A549 (cell line): ENCODE data around the gene SOX8. TPM values are rescaled to one million over a fixed set of nuclear protein-coding genes. Genes with fewer than 3 reads are reported as not detected.

Experiments used
- ATAC-seq, 2 experiments: fragments of 200-7000 bp in 1 of 2; fragments of >200 bp in 1 of 2; cut with Nextera tagmentation in 1 of 2; cut with Tn5 transposase in 1 of 2; 3 replicates each; pipeline versions ENCODE4 v1.8.0 to v1.9.1; 2018 to 2020; ENCODE audit warnings: mild to moderate bottlenecking in 1 of 2, moderate library complexity in 1 of 2
- CTCF ChIA-PET: fragments of 300-600 bp; sonication (Branson Sonifier 250); formaldehyde crosslinking; extraction: SDS; loops from one replicate; lab custom pipeline; 2021; ENCODE audit warnings: antibody characterized with exemption, inconsistent platforms; lab: Yijun Ruan, JAX
- POLR2A ChIA-PET: fragments of 350-600 bp; formaldehyde crosslinking; extraction: SDS; loops from one replicate; lab custom pipeline; 2021; ENCODE audit warnings: antibody characterized with exemption, inconsistent platforms; lab: Yijun Ruan, JAX
- DNase-seq, 2 experiments: peaks; one replicate each; pipeline versions ENCODE4 v3.0.0 to v3.0.0-alpha.2; 2011 to 2016; ENCODE audit warnings: low read depth in 1 of 2, low spot score in 1 of 2
- FAIRE-seq: peaks from 2 replicates; lab custom pipeline; 2011; peaks lifted over from hg19 to GRCh38; lab: Jason Lieb, UNC
- H3K27ac ChIP-seq, 2 experiments: fragments of >200 bp; sonication (Bioruptor Twin); formaldehyde crosslinking; 3 replicates each; pipeline ENCODE4 v1.5.1; 2016 to 2017
- H3K4me1 ChIP-seq: fragments of >200 bp; sonication (Bioruptor Twin); formaldehyde crosslinking; 3 replicates; pipeline ENCODE4 v1.6.1; 2016
- H3K4me2 ChIP-seq: fragments of >200 bp; sonication (Bioruptor Twin); formaldehyde crosslinking; 3 replicates; pipeline ENCODE4 v1.6.1; 2016
- H3K4me3 ChIP-seq: fragments of >200 bp; sonication (Bioruptor Twin); formaldehyde crosslinking; 3 replicates; pipeline ENCODE4 v1.5.1; 2016
- H3K9me3 ChIP-seq: fragments of >200 bp; sonication (Bioruptor Twin); formaldehyde crosslinking; 3 replicates; pipeline ENCODE4 v1.6.1; 2016
- BHLHE40 ChIP-seq: IDR thresholded peaks from 2 replicates; pipeline ENCODE4 v1.6.1; 2012; ENCODE audit warnings: low read depth, low read length, inconsistent platforms
- CBX8 ChIP-seq: fragments of 200-600 bp; sonication (generic); IDR thresholded peaks from 2 replicates; pipeline ENCODE4 v1.6.1; 2016
- CEBPB ChIP-seq, 2 experiments: fragments of >200 bp in 1 of 2; sonication (Bioruptor Twin) in 1 of 2; formaldehyde crosslinking in 1 of 2; IDR thresholded peaks; 2 replicates each; pipeline ENCODE4 v1.6.1; 2012 to 2016
- CHD2 ChIP-seq: fragments of 150-350 bp; IDR thresholded peaks from 2 replicates; pipeline ENCODE4 v1.6.1; 2014; ENCODE audit warnings: low read length; ENCODE audit not compliant: partially characterized antibody
- EHMT2 ChIP-seq: fragments of 200-600 bp; sonication (generic); IDR thresholded peaks from 2 replicates; pipeline ENCODE4 v1.6.1; 2016; ENCODE audit warnings: antibody characterized with exemption, low read depth, mild to moderate bottlenecking, moderate library complexity
- FOSL2 ChIP-seq, 2 experiments: fragments of 450-650 bp in 1 of 2; fragments of >200 bp in 1 of 2; sonication (Bioruptor Twin) in 1 of 2; formaldehyde crosslinking; IDR thresholded peaks; 2 replicates each; pipeline versions ENCODE4 v1.5.0 to v1.6.1; 2016 to 2020; ENCODE audit warnings: mild to moderate bottlenecking in 1 of 2, moderate library complexity in 1 of 2
- FOXS1 ChIP-seq: fragments of 250-450 bp; sonication (Bioruptor Pico); IDR thresholded peaks from 2 replicates; pipeline ENCODE4 v1.5.0; 2020; ENCODE audit warnings: mild to moderate bottlenecking, moderate library complexity
- HDAC2 ChIP-seq: fragments of 200-600 bp; sonication (generic); IDR thresholded peaks from 2 replicates; pipeline ENCODE4 v1.6.1; 2016
- HOXA7 ChIP-seq: fragments of 250-450 bp; sonication (Bioruptor Pico); IDR thresholded peaks from 2 replicates; pipeline ENCODE4 v1.5.0; 2020; ENCODE audit warnings: mild to moderate bottlenecking, moderate library complexity
- HOXB13 ChIP-seq: fragments of 250-450 bp; sonication (Bioruptor Pico); IDR thresholded peaks from 2 replicates; pipeline ENCODE4 v1.5.0; 2020; ENCODE audit warnings: low read depth, mild to moderate bottlenecking, moderate library complexity
- HOXB5 ChIP-seq: fragments of 250-450 bp; sonication (Bioruptor Pico); IDR thresholded peaks from 2 replicates; pipeline ENCODE4 v1.5.0; 2020; ENCODE audit warnings: mild to moderate bottlenecking, moderate library complexity
- JUN ChIP-seq, 2 experiments: fragments of >200 bp; sonication (Bioruptor Twin); formaldehyde crosslinking; IDR thresholded peaks; 2 replicates in 1 of 2; 3 replicates in 1 of 2; pipeline ENCODE4 v1.6.1; 2016 to 2017
- KDM1A ChIP-seq: fragments of 200-600 bp; sonication (generic); IDR thresholded peaks from 2 replicates; pipeline ENCODE4 v1.6.1; 2016; ENCODE audit warnings: low read depth, mild to moderate bottlenecking
- KDM5A ChIP-seq: fragments of 200-600 bp; sonication (generic); IDR thresholded peaks from 2 replicates; pipeline ENCODE4 v1.6.1; 2016; ENCODE audit warnings: antibody characterized with exemption, mild to moderate bottlenecking
- MAZ ChIP-seq: fragments of 150-350 bp; IDR thresholded peaks from 2 replicates; pipeline ENCODE4 v1.6.1; 2014; ENCODE audit warnings: antibody characterized with exemption, low read depth, low read length, borderline replicate concordance
- NPAS2 ChIP-seq: fragments of 250-450 bp; sonication (Bioruptor Pico); IDR thresholded peaks from 2 replicates; pipeline ENCODE4 v1.8.0; 2022; ENCODE audit warnings: mild to moderate bottlenecking, moderate library complexity, borderline replicate concordance
- POLR2A ChIP-seq: IDR thresholded peaks from 2 replicates; pipeline ENCODE4 v1.6.1; 2012; ENCODE audit warnings: mild to moderate bottlenecking, low read length
- RARB ChIP-seq: fragments of 250-450 bp; sonication (Bioruptor Pico); IDR thresholded peaks from 2 replicates; pipeline ENCODE4 v1.8.0; 2021; ENCODE audit warnings: mild to moderate bottlenecking, moderate library complexity
- RFX5 ChIP-seq: fragments of 450-650 bp; IDR thresholded peaks from 2 replicates; pipeline ENCODE4 v1.7.1; 2014; ENCODE audit warnings: antibody characterized with exemption, mild to moderate bottlenecking, moderate library complexity
- SMC3 ChIP-seq: fragments of >200 bp; sonication (Bioruptor Twin); formaldehyde crosslinking; IDR thresholded peaks from 3 replicates; pipeline ENCODE4 v1.6.1; 2018; ENCODE audit warnings: inconsistent platforms
- TFCP2L1 ChIP-seq: fragments of 250-450 bp; sonication (Bioruptor Pico); IDR thresholded peaks from 2 replicates; pipeline ENCODE4 v1.5.0; 2021; ENCODE audit warnings: mild to moderate bottlenecking
- ZC3H11A ChIP-seq: fragments of 450-650 bp; IDR thresholded peaks from 2 replicates; pipeline ENCODE4 v1.6.1; 2014; ENCODE audit warnings: antibody characterized with exemption, mild to moderate bottlenecking
- ZFP36 ChIP-seq: fragments of 450-650 bp; IDR thresholded peaks from 2 replicates; pipeline ENCODE4 v1.6.1; 2014; ENCODE audit warnings: borderline replicate concordance; ENCODE audit not compliant: partially characterized antibody
- ZNF302 ChIP-seq: fragments of 250-450 bp; sonication (Bioruptor Pico); IDR thresholded peaks from 2 replicates; pipeline ENCODE4 v1.9.0; 2021; ENCODE audit warnings: inconsistent platforms, mild to moderate bottlenecking, moderate library complexity
- WGBS: methylation state at CpG from one replicate; pipeline ENCODE4 v1.1.6; 2017; ENCODE audit errors: missing lambda C conversion rate; 5-methylcytosine and 5-hydroxymethylcytosine counted together
- polyA plus RNA-seq, 4 experiments: library from polyadenylated mRNA; depleted of rRNA in 3 of 4; stranded (reverse); fragments of >200 nt; fragmentation: RNase III in 1 of 4; extraction: RNeasy Plus Mini Kit Qiagen cat#74134 plus additional on column Dnase treatment in 1 of 4; gene quantifications; 2 replicates in 3 of 4; 3 replicates in 1 of 4; pipeline ENCODE4 v1.2.3, GENCODE V29; 2011 to 2017
- TF ChIP-seq, protein P1 (sequence below): fragments of >200 bp; sonication (Bioruptor Twin); formaldehyde crosslinking; IDR thresholded peaks from 3 replicates; pipeline ENCODE4 v1.5.1; 2016
- TF ChIP-seq, protein P2 (sequence below): fragments of >200 bp; sonication (Bioruptor Twin); formaldehyde crosslinking; IDR thresholded peaks from 3 replicates; pipeline ENCODE4 v1.6.1; 2016
- TF ChIP-seq, protein P3 (sequence below): fragments of 200-600 bp; sonication (generic); IDR thresholded peaks from 2 replicates; pipeline ENCODE4 v1.6.1; 2016; ENCODE audit warnings: antibody characterized with exemption, mild to moderate bottlenecking, moderate library complexity
- TF ChIP-seq, protein P4 (sequence below): IDR thresholded peaks from 2 replicates; pipeline ENCODE4 v1.6.1; 2012; ENCODE audit warnings: low read depth, borderline replicate concordance
- TF ChIP-seq, protein P5 (sequence below): fragments of >200 bp; sonication (Bioruptor Twin); formaldehyde crosslinking; IDR thresholded peaks from 2 replicates; pipeline ENCODE4 v1.6.1; 2016
- TF ChIP-seq, protein P6 (sequence below): IDR thresholded peaks from 2 replicates; pipeline ENCODE4 v1.6.1; 2012

The SOX8 gene
- polyA plus RNA-seq, 2 of the 4 experiments (the other 2 are of a cell fraction): 0.06 to 0.22 TPM

GRCh38 chr16:1002399-1003166 is 21.0 kb downstream of the SOX8 start (continued):
- TF ChIP-seq, protein P1, sequence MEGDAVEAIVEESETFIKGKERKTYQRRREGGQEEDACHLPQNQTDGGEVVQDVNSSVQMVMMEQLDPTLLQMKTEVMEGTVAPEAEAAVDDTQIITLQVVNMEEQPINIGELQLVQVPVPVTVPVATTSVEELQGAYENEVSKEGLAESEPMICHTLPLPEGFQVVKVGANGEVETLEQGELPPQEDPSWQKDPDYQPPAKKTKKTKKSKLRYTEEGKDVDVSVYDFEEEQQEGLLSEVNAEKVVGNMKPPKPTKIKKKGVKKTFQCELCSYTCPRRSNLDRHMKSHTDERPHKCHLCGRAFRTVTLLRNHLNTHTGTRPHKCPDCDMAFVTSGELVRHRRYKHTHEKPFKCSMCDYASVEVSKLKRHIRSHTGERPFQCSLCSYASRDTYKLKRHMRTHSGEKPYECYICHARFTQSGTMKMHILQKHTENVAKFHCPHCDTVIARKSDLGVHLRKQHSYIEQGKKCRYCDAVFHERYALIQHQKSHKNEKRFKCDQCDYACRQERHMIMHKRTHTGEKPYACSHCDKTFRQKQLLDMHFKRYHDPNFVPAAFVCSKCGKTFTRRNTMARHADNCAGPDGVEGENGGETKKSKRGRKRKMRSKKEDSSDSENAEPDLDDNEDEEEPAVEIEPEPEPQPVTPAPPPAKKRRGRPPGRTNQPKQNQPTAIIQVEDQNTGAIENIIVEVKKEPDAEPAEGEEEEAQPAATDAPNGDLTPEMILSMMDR: no peak
- TF ChIP-seq ZC3H11A (no peak), BHLHE40 (no peak), HOXB13 (no peak), CBX8 (no peak), TFCP2L1 (CRISPR knock-in tag) (no peak), RARB (no peak), KDM1A (no peak), NPAS2 (CRISPR knock-in tag) (no peak), JUN (IDR thresholded peaks at IDR 0.05) (peak in 1 of 2 experiments; percentile 86; a peak in 3 of 5 replicates), ZFP36 (no peak), POLR2A (no peak), FOXS1 (CRISPR knock-in tag) (no peak), RFX5 (no peak), FOSL2 (IDR thresholded peaks at IDR 0.05) (peak; percentile 98), FOSL2 (CRISPR knock-in tag; IDR thresholded peaks at IDR 0.05) (peak; percentile 99)
- TF ChIP-seq, protein P2, sequence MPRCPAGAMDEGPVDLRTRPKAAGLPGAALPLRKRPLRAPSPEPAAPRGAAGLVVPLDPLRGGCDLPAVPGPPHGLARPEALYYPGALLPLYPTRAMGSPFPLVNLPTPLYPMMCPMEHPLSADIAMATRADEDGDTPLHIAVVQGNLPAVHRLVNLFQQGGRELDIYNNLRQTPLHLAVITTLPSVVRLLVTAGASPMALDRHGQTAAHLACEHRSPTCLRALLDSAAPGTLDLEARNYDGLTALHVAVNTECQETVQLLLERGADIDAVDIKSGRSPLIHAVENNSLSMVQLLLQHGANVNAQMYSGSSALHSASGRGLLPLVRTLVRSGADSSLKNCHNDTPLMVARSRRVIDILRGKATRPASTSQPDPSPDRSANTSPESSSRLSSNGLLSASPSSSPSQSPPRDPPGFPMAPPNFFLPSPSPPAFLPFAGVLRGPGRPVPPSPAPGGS: no peak
- TF ChIP-seq, protein P3, sequence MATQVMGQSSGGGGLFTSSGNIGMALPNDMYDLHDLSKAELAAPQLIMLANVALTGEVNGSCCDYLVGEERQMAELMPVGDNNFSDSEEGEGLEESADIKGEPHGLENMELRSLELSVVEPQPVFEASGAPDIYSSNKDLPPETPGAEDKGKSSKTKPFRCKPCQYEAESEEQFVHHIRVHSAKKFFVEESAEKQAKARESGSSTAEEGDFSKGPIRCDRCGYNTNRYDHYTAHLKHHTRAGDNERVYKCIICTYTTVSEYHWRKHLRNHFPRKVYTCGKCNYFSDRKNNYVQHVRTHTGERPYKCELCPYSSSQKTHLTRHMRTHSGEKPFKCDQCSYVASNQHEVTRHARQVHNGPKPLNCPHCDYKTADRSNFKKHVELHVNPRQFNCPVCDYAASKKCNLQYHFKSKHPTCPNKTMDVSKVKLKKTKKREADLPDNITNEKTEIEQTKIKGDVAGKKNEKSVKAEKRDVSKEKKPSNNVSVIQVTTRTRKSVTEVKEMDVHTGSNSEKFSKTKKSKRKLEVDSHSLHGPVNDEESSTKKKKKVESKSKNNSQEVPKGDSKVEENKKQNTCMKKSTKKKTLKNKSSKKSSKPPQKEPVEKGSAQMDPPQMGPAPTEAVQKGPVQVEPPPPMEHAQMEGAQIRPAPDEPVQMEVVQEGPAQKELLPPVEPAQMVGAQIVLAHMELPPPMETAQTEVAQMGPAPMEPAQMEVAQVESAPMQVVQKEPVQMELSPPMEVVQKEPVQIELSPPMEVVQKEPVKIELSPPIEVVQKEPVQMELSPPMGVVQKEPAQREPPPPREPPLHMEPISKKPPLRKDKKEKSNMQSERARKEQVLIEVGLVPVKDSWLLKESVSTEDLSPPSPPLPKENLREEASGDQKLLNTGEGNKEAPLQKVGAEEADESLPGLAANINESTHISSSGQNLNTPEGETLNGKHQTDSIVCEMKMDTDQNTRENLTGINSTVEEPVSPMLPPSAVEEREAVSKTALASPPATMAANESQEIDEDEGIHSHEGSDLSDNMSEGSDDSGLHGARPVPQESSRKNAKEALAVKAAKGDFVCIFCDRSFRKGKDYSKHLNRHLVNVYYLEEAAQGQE: no peak
- TF ChIP-seq, protein P4, sequence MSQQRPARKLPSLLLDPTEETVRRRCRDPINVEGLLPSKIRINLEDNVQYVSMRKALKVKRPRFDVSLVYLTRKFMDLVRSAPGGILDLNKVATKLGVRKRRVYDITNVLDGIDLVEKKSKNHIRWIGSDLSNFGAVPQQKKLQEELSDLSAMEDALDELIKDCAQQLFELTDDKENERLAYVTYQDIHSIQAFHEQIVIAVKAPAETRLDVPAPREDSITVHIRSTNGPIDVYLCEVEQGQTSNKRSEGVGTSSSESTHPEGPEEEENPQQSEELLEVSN: peak; percentile 62; the same call in 1 of the 2 replicates
- TF ChIP-seq, all 56 proteins: peak for 7

GRCh38 chr16:1003391-1004347 is 22.1 kb downstream of the SOX8 start:
- no peak for DNase-seq
- peak in 1 of 2 experiments; percentile 5; a peak in 2 of 6 replicates for ATAC-seq
- Histone ChIP-seq H3K4me1 (peaks cover 43% of the 10 kb centered on the region), H3K27ac (peak overlapping the region; percentile 74 to 88), H3K4me2 (peak overlapping the region; percentile 87), H3K4me3 (peak overlapping the region; percentile 9; the same call in 1 of the 3 replicates), H3K9me3 (no peaks in the 10 kb centered on the region; the same call in 2 of the 3 replicates)
- ChIA-PET POLR2A (interaction anchor here (0.7 kb wide), 1 partner anchor 279 kb away, joined by 3 read pairs; no protein-coding TSS in a partner anchor), CTCF (interaction anchor here (1.0 to 1.2 kb wide), 2 partner anchors 54 to 127 kb away, joined by 3 to 6 read pairs; no protein-coding TSS in a partner anchor)
- 88% methylated on average over 26 of the region's 41 CpGs for WGBS
- TF ChIP-seq HOXA7 (CRISPR knock-in tag) (no peak), HDAC2 (no peak), HOXB5 (CRISPR knock-in tag) (no peak), BHLHE40 (no peak), RFX5 (no peak), TFCP2L1 (CRISPR knock-in tag) (no peak), EHMT2 (no peak), CHD2 (no peak), KDM5A (no peak), MAZ (no peak), SMC3 (no peak), RARB (no peak), ZC3H11A (no peak), CEBPB (IDR thresholded peaks at IDR 0.05) (no peak), ZNF302 (CRISPR knock-in tag) (no peak)
- TF ChIP-seq, protein P5, sequence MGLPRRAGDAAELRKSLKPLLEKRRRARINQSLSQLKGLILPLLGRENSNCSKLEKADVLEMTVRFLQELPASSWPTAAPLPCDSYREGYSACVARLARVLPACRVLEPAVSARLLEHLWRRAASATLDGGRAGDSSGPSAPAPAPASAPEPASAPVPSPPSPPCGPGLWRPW: no peak
- TF ChIP-seq, protein P6, sequence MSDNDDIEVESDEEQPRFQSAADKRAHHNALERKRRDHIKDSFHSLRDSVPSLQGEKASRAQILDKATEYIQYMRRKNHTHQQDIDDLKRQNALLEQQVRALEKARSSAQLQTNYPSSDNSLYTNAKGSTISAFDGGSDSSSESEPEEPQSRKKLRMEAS: no peak
- FAIRE-seq: no peak
